K562 (cell line): ENCODE results near the gene NBEA. TPM values are rescaled to one million over a fixed set of nuclear protein-coding genes. Genes with fewer than 3 reads are reported as not detected.

Source experiments
- ATAC-seq: fragments of 200-7000 bp; cut with Tn5 transposase; 3 replicates; pipeline ENCODE4 v1.9.1; 2020; ENCODE audit warnings: moderate library complexity
- BruUV-seq: library from RNA; stranded (reverse); fragments of 400-500 nt; replicated peaks from 2 replicates; lab custom pipeline; 2021; lab: Mats Ljungman, UMichigan
- CTCF ChIA-PET: fragments of 300-600 bp; formaldehyde crosslinking; extraction: SDS; loops from one replicate; lab custom pipeline; 2021; ENCODE audit warnings: low intra/inter-chr PET ratio; lab: Yijun Ruan, JAX
- POLR2A ChIA-PET: fragments of 300-600, 350-650 bp; sonication (Branson Sonifier 250); formaldehyde crosslinking; extraction: SDS; loops from one replicate; lab custom pipeline; 2021; ENCODE audit warnings: antibody characterized with exemption, inconsistent platforms; lab: Yijun Ruan, JAX
- DNase-seq, 4 experiments: peaks; one replicate each; pipeline versions ENCODE4 v3.0.0 to v3.0.0-alpha.2; 2011 to 2018; ENCODE audit warnings: low spot score in 3 of 4, mixed read lengths in 3 of 4; ENCODE audit errors: extremely low read depth in 1 of 4
- FAIRE-seq: peaks from 2 replicates; lab custom pipeline; 2011; peaks lifted over from hg19 to GRCh38; lab: Jason Lieb, UNC
- H2AFZ ChIP-seq: 2 replicates; pipeline ENCODE4 v1.6.0; 2011; ENCODE audit warnings: low read depth, low read length, control low read depth, inconsistent platforms
- H3K27ac ChIP-seq: fragments of 200-600 bp; 3 replicates; pipeline ENCODE4 v1.8.0; 2011; ENCODE audit warnings: low read depth, mild to moderate bottlenecking, control low read depth, inconsistent platforms, low read length, moderate library complexity, mixed read lengths; ENCODE audit errors: extremely low read depth
- H3K27me3 ChIP-seq, 2 experiments: fragments of 300-600 bp in 1 of 2; 2 replicates in 1 of 2; 3 replicates in 1 of 2; pipeline versions ENCODE4 v1.6.0 to v1.8.0; 2011; ENCODE audit warnings: inconsistent platforms in 2 of 2, low read length in 2 of 2, mild to moderate bottlenecking in 1 of 2, mixed read lengths in 1 of 2, moderate library complexity in 1 of 2; ENCODE audit not compliant: control insufficient read depth in 2 of 2, insufficient read depth in 2 of 2
- H3K36me3 ChIP-seq: fragments of 300-600 bp; 3 replicates; pipeline ENCODE4 v1.8.0; 2011; ENCODE audit warnings: mild to moderate bottlenecking, low read length, inconsistent platforms; ENCODE audit not compliant: control insufficient read depth, insufficient read depth
- H3K4me1 ChIP-seq, 2 experiments: fragments of 200-600 bp in 1 of 2; replicated peaks in 1 of 2; 2 replicates in 1 of 2; 3 replicates in 1 of 2; pipeline versions ENCODE4 v1.5.1 to v1.8.0; 2011; ENCODE audit warnings: inconsistent platforms in 2 of 2, low read length in 2 of 2, mild to moderate bottlenecking in 1 of 2, mixed read lengths in 1 of 2, moderate library complexity in 1 of 2; ENCODE audit not compliant: control insufficient read depth in 2 of 2, insufficient read depth in 2 of 2
- H3K4me2 ChIP-seq: 2 replicates; pipeline ENCODE4 v1.6.1; 2011; ENCODE audit warnings: low read length, control low read depth, inconsistent platforms, mixed read lengths; ENCODE audit not compliant: insufficient read depth
- H3K4me3 ChIP-seq: fragments of 200-600 bp; sonication (generic), shearing (Covaris generic); 2 replicates; pipeline ENCODE4 v1.5.1; 2016; ENCODE audit warnings: control low read depth, inconsistent platforms
- H3K79me2 ChIP-seq: fragments of 200-600 bp; 3 replicates; pipeline ENCODE4 v1.8.0; 2011; ENCODE audit warnings: low read length, inconsistent platforms; ENCODE audit not compliant: control insufficient read depth, insufficient read depth
- H3K9ac ChIP-seq, 2 experiments: 2 replicates each; pipeline versions ENCODE4 v1.6.0 to v1.6.1; 2011; ENCODE audit warnings: low read depth in 2 of 2, low read length in 2 of 2, control low read depth in 1 of 2, inconsistent platforms in 1 of 2, mild to moderate bottlenecking in 1 of 2, mixed read lengths in 1 of 2; ENCODE audit not compliant: insufficient read depth in 1 of 2
- H3K9me1 ChIP-seq: one replicate; pipeline ENCODE4 v1.6.0; 2011; ENCODE audit warnings: inconsistent platforms, mild to moderate bottlenecking, low read length, moderate library complexity; ENCODE audit not compliant: control insufficient read depth, insufficient read depth
- H3K9me3 ChIP-seq: replicated peaks from 2 replicates; pipeline ENCODE4 v1.5.1; 2011; ENCODE audit warnings: low read depth, low read length, inconsistent platforms; ENCODE audit not compliant: control insufficient read depth, insufficient read depth
- H4K20me1 ChIP-seq: replicated peaks from 2 replicates; pipeline ENCODE4 v1.6.1; 2011; ENCODE audit warnings: low read length, inconsistent platforms, mixed read lengths; ENCODE audit not compliant: control insufficient read depth, insufficient read depth
- ARID2 ChIP-seq: fragments of 450-650 bp; IDR thresholded peaks from 2 replicates; pipeline ENCODE4 v1.6.1; 2017; ENCODE audit warnings: antibody characterized with exemption, mild to moderate bottlenecking
- CXXC5 ChIP-seq: fragments of 250-450 bp; sonication (Bioruptor Pico); IDR thresholded peaks from 2 replicates; pipeline ENCODE4 v1.8.0; 2022; ENCODE audit warnings: inconsistent platforms, mild to moderate bottlenecking, moderate library complexity
- DEAF1 ChIP-seq: fragments of 450-650 bp; formaldehyde crosslinking; IDR thresholded peaks from 2 replicates; pipeline ENCODE4 v1.4.0; 2020; ENCODE audit warnings: mild to moderate bottlenecking, moderate library complexity
- DMBX1 ChIP-seq: fragments of 250-450 bp; sonication (Bioruptor Pico); IDR thresholded peaks from 2 replicates; pipeline ENCODE4 v1.8.0; 2022; ENCODE audit warnings: inconsistent platforms, mild to moderate bottlenecking, moderate library complexity, borderline replicate concordance
- MECOM ChIP-seq: fragments of 250-450 bp; sonication (Bioruptor Pico); IDR thresholded peaks from 2 replicates; pipeline ENCODE4 v1.8.0; 2022; ENCODE audit warnings: inconsistent platforms
- MTA3 ChIP-seq: fragments of 450-650 bp; formaldehyde crosslinking; IDR thresholded peaks from 2 replicates; pipeline ENCODE4 v1.6.1; 2017; ENCODE audit warnings: mild to moderate bottlenecking, borderline replicate concordance
- PRPF4 ChIP-seq: fragments of 200-400 bp; formaldehyde crosslinking; IDR thresholded peaks from one replicate; pipeline ENCODE4 v1.6.1; 2017; ENCODE audit warnings: low read length, low read depth, mild to moderate bottlenecking; ENCODE audit not compliant: insufficient read depth, poor library complexity, severe bottlenecking
- SMARCB1 ChIP-seq: IDR thresholded peaks from 2 replicates; pipeline ENCODE4 v1.6.1; 2011; ENCODE audit warnings: improper control_type of control experiment, low read depth; ENCODE audit not compliant: insufficient read length
- ZNF165 ChIP-seq: fragments of 250-450 bp; sonication (Bioruptor Pico); IDR thresholded peaks from 2 replicates; pipeline ENCODE4 v1.4.0; 2020; ENCODE audit warnings: borderline replicate concordance
- WGBS: fragments of 100-300 bp; shearing (Covaris generic); methylation state at CpG from one replicate; pipeline ENCODE4 v1.1.6; 2016; ENCODE audit warnings: low coverage, mixed read lengths; ENCODE audit not compliant: insufficient coverage; ENCODE audit errors: missing lambda C conversion rate; 5-methylcytosine and 5-hydroxymethylcytosine counted together
- in situ Hi-C: fragments of 300-500 bp; cut with MboI; formaldehyde crosslinking; loops from 4 replicates; pipeline ENCODE4 v1.15.0; 2018; ENCODE audit warnings: inconsistent platforms, mixed read lengths
- intact Hi-C: fragments of 100-400 bp; cut with micrococcal nuclease; formaldehyde crosslinking; loops from 2 replicates; pipeline ENCODE4 v1.14.2; 2022
- polyA plus RNA-seq, 8 experiments: library from polyadenylated mRNA; depleted of rRNA in 4 of 8; stranded (reverse) in 5 of 8; unstranded in 3 of 8; fragments of >200 nt; fragmentation: Nextera tagmentation in 2 of 8; fragmentation: Illumina TruSeq in 1 of 8; extraction: Ambion mirVana in 2 of 8; extraction: Trizol in 1 of 8; gene quantifications; 2 replicates each; pipeline versions ENCODE4 v1.2.1 to v1.2.3, GENCODE V29; 2011 to 2014; ENCODE audit warnings: inconsistent platforms in 1 of 8, missing spikeins in 1 of 8
- total RNA-seq, 7 experiments: library from RNA; depleted of rRNA in 6 of 7; stranded (reverse); fragments of >200 nt in 6 of 7; fragmentation: Illumina TruSeq in 2 of 7; extraction: Trizol in 2 of 7; gene quantifications; 2 replicates each; pipeline versions ENCODE4 v1.2.1 to v1.2.3, GENCODE V29; 2011 to 2021; ENCODE audit warnings: low replicate concordance in 1 of 7
- TF ChIP-seq, protein P1 (sequence below), 3 experiments: IDR thresholded peaks in 2 of 3; conservative IDR thresholded peaks in 1 of 3; 2 replicates each; pipeline ENCODE4 v1.5.1; 2011 to 2012; ENCODE audit warnings: low read length in 3 of 3, mild to moderate bottlenecking in 3 of 3, control low read depth in 2 of 3, improper control_type of control experiment in 1 of 3, inconsistent platforms in 1 of 3, low read depth in 1 of 3, mixed read lengths in 1 of 3, moderate library complexity in 1 of 3; ENCODE audit not compliant: insufficient read depth in 2 of 3

Gene NBEA
- total and polyA plus RNA-seq, 9 of the 15 experiments (the other 6 are each of a cell fraction or from before 2014, with no cell fraction given), result 0.03 to 0.94 (median 0.05) TPM; not detected in 2

GRCh38 chr13:35146686-35147085 is 204.6 kb downstream of the NBEA start:
- H3K4me3 ChIP-seq, result no peak overlapping the region
- DNase-seq (no peak), ATAC-seq (no peak), FAIRE-seq (no peak)
- CTCF ChIA-PET, result no interaction called here
- intact Hi-C loops, result no loop called here
- no peaks in the 10 kb centered on the region for H3K9me1 ChIP-seq
- H4K20me1 ChIP-seq, result no peaks in the 10 kb centered on the region
- H3K9ac ChIP-seq, result no peak overlapping the region
- in situ Hi-C loops, result no loop called here
- H3K27me3 ChIP-seq, result no peaks in the 10 kb centered on the region
- H3K27ac ChIP-seq, result no peak overlapping the region
- H3K79me2 ChIP-seq, result no peaks in the 10 kb centered on the region
- no peaks in the 10 kb centered on the region for H3K4me1 ChIP-seq
- no CpG with 5 or more reads among the region's 1 CpG for WGBS
- no TSS peak for BruUV-seq
- no peaks in the 10 kb centered on the region for H3K36me3 ChIP-seq
- H3K9me3 ChIP-seq, result no peaks in the 10 kb centered on the region
- POLR2A ChIA-PET, result no interaction called here
- H3K4me2 ChIP-seq, result no peak overlapping the region
- TF ChIP-seq MTA3 (no peak), CXXC5 (CRISPR knock-in tag) (no peak), DMBX1 (no peak), PRPF4 (no peak), ZNF165 (no peak), ARID2 (no peak)
- H2AFZ ChIP-seq, result no peak overlapping the region

- no peaks in the 10 kb centered on the region for H4K20me1 ChIP-seq
- H2AFZ ChIP-seq, result no peak overlapping the region
- no peak for FAIRE-seq
- H3K9ac ChIP-seq, result no peak overlapping the region
- no peaks in the 10 kb centered on the region for H3K36me3 ChIP-seq
- no peak for ATAC-seq
- no peaks in the 10 kb centered on the region for H3K4me1 ChIP-seq
- no TSS peak for BruUV-seq
- no peaks in the 10 kb centered on the region for H3K79me2 ChIP-seq
- in situ Hi-C loops, result loop anchor here (25.0 kb wide), 1 partner anchor 1220 kb away; no protein-coding TSS in a partner anchor
- H3K9me1 ChIP-seq, result no peaks in the 10 kb centered on the region
- no peaks in the 10 kb centered on the region for H3K27me3 ChIP-seq
- ChIA-PET CTCF (no interaction called here), POLR2A (no interaction called here)
- peak in 3 of 4 experiments; percentile 4 to 34 (median 6) for DNase-seq
- no peaks in the 10 kb centered on the region for H3K9me3 ChIP-seq
- intact Hi-C loops, result loop anchor here (2.0 kb wide), 1 partner anchor 1226 kb away; no protein-coding TSS in a partner anchor
- 0% methylated on average over 3 of the region's 3 CpGs for WGBS
- H3K4me2 ChIP-seq, result no peak overlapping the region
- no peak overlapping the region for H3K27ac ChIP-seq
- H3K4me3 ChIP-seq, result no peak overlapping the region
- TF ChIP-seq, protein P1, sequence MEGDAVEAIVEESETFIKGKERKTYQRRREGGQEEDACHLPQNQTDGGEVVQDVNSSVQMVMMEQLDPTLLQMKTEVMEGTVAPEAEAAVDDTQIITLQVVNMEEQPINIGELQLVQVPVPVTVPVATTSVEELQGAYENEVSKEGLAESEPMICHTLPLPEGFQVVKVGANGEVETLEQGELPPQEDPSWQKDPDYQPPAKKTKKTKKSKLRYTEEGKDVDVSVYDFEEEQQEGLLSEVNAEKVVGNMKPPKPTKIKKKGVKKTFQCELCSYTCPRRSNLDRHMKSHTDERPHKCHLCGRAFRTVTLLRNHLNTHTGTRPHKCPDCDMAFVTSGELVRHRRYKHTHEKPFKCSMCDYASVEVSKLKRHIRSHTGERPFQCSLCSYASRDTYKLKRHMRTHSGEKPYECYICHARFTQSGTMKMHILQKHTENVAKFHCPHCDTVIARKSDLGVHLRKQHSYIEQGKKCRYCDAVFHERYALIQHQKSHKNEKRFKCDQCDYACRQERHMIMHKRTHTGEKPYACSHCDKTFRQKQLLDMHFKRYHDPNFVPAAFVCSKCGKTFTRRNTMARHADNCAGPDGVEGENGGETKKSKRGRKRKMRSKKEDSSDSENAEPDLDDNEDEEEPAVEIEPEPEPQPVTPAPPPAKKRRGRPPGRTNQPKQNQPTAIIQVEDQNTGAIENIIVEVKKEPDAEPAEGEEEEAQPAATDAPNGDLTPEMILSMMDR (IDR thresholded peaks at IDR 0.05 in 2 of 3, conservative IDR thresholded peaks at IDR 0.05 in 1 of 3; ENCODE audit: insufficient read depth in 2 of 3, low read depth in 1 of 3, low read length in 3 of 3), result peak in 2 of 3 experiments; percentile 22 to 47; a peak in 2 of 6 replicates
- TF ChIP-seq DEAF1 (CRISPR knock-in tag) (peak; percentile 31; the same call in 1 of the 2 replicates), SMARCB1 (no peak), MECOM (no peak)
These were observed 215.2 kb downstream of the NBEA start for GRCh38 chr13:35157143-35157755.
